Measurements from ENCODE around the gene VIM. TPM values are rescaled to one million over a fixed set of nuclear protein-coding genes. Genes with fewer than 3 reads are reported as not detected.
A peak's percentile ranks its signal among the peaks of the same experiment; 100 is the strongest.

Gene VIM
- polyA plus RNA-seq, 4 donors = 21.2 to 531 (median 258) TPM

DNA sequence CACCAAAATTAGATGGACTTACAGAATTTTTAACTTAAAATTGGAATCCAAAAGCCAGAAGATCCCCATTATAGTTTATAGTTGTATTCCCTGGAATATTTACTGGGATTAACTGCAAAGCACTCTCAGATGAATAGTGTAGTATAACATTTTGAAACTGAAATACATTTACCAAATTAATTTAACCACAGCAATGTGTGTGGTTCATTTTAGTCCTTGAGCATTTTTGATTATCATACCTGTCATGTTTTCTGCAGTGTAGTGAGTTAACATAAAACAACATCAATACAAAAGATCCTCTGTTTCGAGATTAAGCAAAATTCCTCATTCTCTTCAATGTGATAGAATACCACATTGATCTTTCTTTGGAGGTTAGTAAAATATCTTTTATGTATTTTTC lies 3.7 kb downstream of the VIM start:
- Histone ChIP-seq H3K4me1 (ENCODE audit: control insufficient read depth in 3 of 3, insufficient read depth in 2 of 3, low read depth in 1 of 3, low read length in 2 of 3) (peaks cover 0 to 16% (median 2%) of the 10 kb centered on the region in 3 donors), H3K27me3 (ENCODE audit: control insufficient read depth in 3 of 3, insufficient read depth in 3 of 3, low read length in 3 of 3) (peaks cover 0 to 30% (median 3%) of the 10 kb centered on the region in 3 donors), H3K4me3 (ENCODE audit: low read depth in 1 of 3, low read length in 3 of 3) (no peak overlapping the region), H3K9me3 (ENCODE audit: control insufficient read depth in 2 of 2, insufficient read depth in 1 of 2, low read depth in 1 of 2, low read length in 1 of 2) (no peaks in the 10 kb centered on the region), H3K36me3 (ENCODE audit: control insufficient read depth in 3 of 3, insufficient read depth in 2 of 3, low read depth in 1 of 3, low read length in 3 of 3) (peaks cover 0 to 19% (median 4%) of the 10 kb centered on the region in 3 donors), H3K27ac (ENCODE audit: low read depth in 1 of 3, low read length in 2 of 3) (no peak overlapping the region)
- DNase-seq (no peak), FAIRE-seq (no peak)
- WGBS, 3 donors = 56 to 96% (median 66%) methylated on average over 1 of the region's 1 CpG

- no peak for FAIRE-seq
- H3K27ac ChIP-seq (ENCODE audit: low read depth in 1 of 3, low read length in 2 of 3) = peak overlapping the region in 1 of 3 donors; percentile 42
These were observed 4.4 kb downstream of the VIM start for GRCh38 chr10:17232276-17232960.

DNA sequence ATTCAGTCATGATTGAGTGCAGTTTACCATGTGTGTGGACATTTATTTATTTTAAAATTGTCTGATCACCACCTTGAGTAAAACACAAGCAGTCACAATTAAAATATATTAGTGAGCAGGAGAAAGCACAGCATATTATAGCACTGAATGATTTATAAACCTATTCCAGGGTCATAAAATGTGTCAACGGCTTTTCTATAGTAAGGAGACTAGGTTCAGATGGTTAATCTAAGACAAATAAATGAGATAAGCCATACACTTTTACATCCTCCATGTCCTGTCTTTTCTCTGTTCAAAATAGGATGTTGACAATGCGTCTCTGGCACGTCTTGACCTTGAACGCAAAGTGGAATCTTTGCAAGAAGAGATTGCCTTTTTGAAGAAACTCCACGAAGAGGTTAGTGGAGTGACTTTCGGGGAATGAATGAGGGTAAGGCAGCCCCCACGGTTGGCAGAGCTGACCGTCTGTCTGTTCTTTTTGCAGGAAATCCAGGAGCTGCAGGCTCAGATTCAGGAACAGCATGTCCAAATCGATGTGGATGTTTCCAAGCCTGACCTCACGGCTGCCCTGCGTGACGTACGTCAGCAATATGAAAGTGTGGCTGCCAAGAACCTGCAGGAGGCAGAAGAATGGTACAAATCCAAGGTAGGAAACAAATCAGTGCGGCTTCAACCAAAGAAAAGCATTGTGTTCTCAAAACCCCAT lies 5.4 kb downstream of the VIM start:
- Histone ChIP-seq H3K36me3 (ENCODE audit: control insufficient read depth in 3 of 3, insufficient read depth in 2 of 3, low read depth in 1 of 3, low read length in 3 of 3) (peaks cover 0 to 19% (median 4%) of the 10 kb centered on the region in 3 donors), H3K27me3 (ENCODE audit: control insufficient read depth in 3 of 3, insufficient read depth in 3 of 3, low read length in 3 of 3) (peaks cover 0 to 14% (median 3%) of the 10 kb centered on the region in 3 donors), H3K27ac (ENCODE audit: low read depth in 1 of 3, low read length in 2 of 3) (peak overlapping the region in 1 of 3 donors; percentile 42), H3K9me3 (ENCODE audit: control insufficient read depth in 2 of 2, insufficient read depth in 1 of 2, low read depth in 1 of 2, low read length in 1 of 2) (no peaks in the 10 kb centered on the region), H3K4me3 (ENCODE audit: low read depth in 1 of 3, low read length in 3 of 3) (no peak overlapping the region), H3K4me1 (ENCODE audit: control insufficient read depth in 3 of 3, insufficient read depth in 2 of 3, low read depth in 1 of 3, low read length in 2 of 3) (peaks cover 0 to 13% (median 2%) of the 10 kb centered on the region in 3 donors)
- DNase-seq (peak; percentile 8 to 10), FAIRE-seq (no peak)
- WGBS, 3 donors = 43 to 57% (median 56%) methylated on average over 14 of the region's 14 CpGs

More at GRCh38 chr10:17232276-17232960, 4.4 kb downstream of the VIM start:
- Histone ChIP-seq H3K27me3 (ENCODE audit: control insufficient read depth in 3 of 3, insufficient read depth in 3 of 3, low read length in 3 of 3) (peaks cover 0 to 24% (median 3%) of the 10 kb centered on the region in 3 donors), H3K9me3 (ENCODE audit: control insufficient read depth in 2 of 2, insufficient read depth in 1 of 2, low read depth in 1 of 2, low read length in 1 of 2) (no peaks in the 10 kb centered on the region), H3K4me3 (ENCODE audit: low read depth in 1 of 3, low read length in 3 of 3) (no peak overlapping the region), H3K36me3 (ENCODE audit: control insufficient read depth in 3 of 3, insufficient read depth in 2 of 3, low read depth in 1 of 3, low read length in 3 of 3) (peaks cover 0 to 19% (median 4%) of the 10 kb centered on the region in 3 donors), H3K4me1 (ENCODE audit: control insufficient read depth in 3 of 3, insufficient read depth in 2 of 3, low read depth in 1 of 3, low read length in 2 of 3) (peaks cover 0 to 16% (median 2%) of the 10 kb centered on the region in 3 donors)
- WGBS, 3 donors = 39 to 47% (median 45%) methylated on average over 3 of the region's 3 CpGs
- no peak for DNase-seq

- FAIRE-seq = no peak
- H3K4me1 ChIP-seq (ENCODE audit: control insufficient read depth in 3 of 3, insufficient read depth in 2 of 3, low read depth in 1 of 3, low read length in 2 of 3) = peaks cover 0 to 12% (median 2%) of the 10 kb centered on the region in 3 donors
These were observed 6.4 kb downstream of the VIM start for GRCh38 chr10:17234431-17234945.

GRCh38 chr10:17235136-17235535 lies 7.1 kb downstream of the VIM start:
- H3K36me3 ChIP-seq (ENCODE audit: control insufficient read depth in 3 of 3, insufficient read depth in 2 of 3, low read depth in 1 of 3, low read length in 3 of 3) = peaks cover 0 to 19% (median 4%) of the 10 kb centered on the region in 3 donors
- no peak overlapping the region for H3K4me3 ChIP-seq (ENCODE audit: low read depth in 1 of 3, low read length in 3 of 3)
- WGBS, 3 donors = 72 to 85% (median 84%) methylated on average over 8 of the region's 8 CpGs
- H3K27me3 ChIP-seq (ENCODE audit: control insufficient read depth in 3 of 3, insufficient read depth in 3 of 3, low read length in 3 of 3) = no peaks in the 10 kb centered on the region
- FAIRE-seq (no peak), DNase-seq (no peak)
- no peaks in the 10 kb centered on the region for H3K9me3 ChIP-seq (ENCODE audit: control insufficient read depth in 2 of 2, insufficient read depth in 1 of 2, low read depth in 1 of 2, low read length in 1 of 2)
- H3K4me1 ChIP-seq (ENCODE audit: control insufficient read depth in 3 of 3, insufficient read depth in 2 of 3, low read depth in 1 of 3, low read length in 2 of 3) = peaks cover 0 to 6% (median 2%) of the 10 kb centered on the region in 3 donors
- peak overlapping the region in 1 of 3 donors; percentile 6 for H3K27ac ChIP-seq (ENCODE audit: low read depth in 1 of 3, low read length in 2 of 3)

More at GRCh38 chr10:17234431-17234945, 6.4 kb downstream of the VIM start:
- no peak for DNase-seq
- Histone ChIP-seq H3K27ac (ENCODE audit: low read depth in 1 of 3, low read length in 2 of 3) (peak overlapping the region in 1 of 3 donors; percentile 35), H3K36me3 (ENCODE audit: control insufficient read depth in 3 of 3, insufficient read depth in 2 of 3, low read depth in 1 of 3, low read length in 3 of 3) (peaks cover 0 to 19% (median 4%) of the 10 kb centered on the region in 3 donors), H3K4me3 (ENCODE audit: low read depth in 1 of 3, low read length in 3 of 3) (no peak overlapping the region), H3K9me3 (ENCODE audit: control insufficient read depth in 2 of 2, insufficient read depth in 1 of 2, low read depth in 1 of 2, low read length in 1 of 2) (no peaks in the 10 kb centered on the region), H3K27me3 (ENCODE audit: control insufficient read depth in 3 of 3, insufficient read depth in 3 of 3, low read length in 3 of 3) (peaks cover 0 to 5% (median 0%) of the 10 kb centered on the region in 3 donors)
- WGBS, 3 donors = 79 to 86% (median 81%) methylated on average over 5 of the region's 5 CpGs

DNA sequence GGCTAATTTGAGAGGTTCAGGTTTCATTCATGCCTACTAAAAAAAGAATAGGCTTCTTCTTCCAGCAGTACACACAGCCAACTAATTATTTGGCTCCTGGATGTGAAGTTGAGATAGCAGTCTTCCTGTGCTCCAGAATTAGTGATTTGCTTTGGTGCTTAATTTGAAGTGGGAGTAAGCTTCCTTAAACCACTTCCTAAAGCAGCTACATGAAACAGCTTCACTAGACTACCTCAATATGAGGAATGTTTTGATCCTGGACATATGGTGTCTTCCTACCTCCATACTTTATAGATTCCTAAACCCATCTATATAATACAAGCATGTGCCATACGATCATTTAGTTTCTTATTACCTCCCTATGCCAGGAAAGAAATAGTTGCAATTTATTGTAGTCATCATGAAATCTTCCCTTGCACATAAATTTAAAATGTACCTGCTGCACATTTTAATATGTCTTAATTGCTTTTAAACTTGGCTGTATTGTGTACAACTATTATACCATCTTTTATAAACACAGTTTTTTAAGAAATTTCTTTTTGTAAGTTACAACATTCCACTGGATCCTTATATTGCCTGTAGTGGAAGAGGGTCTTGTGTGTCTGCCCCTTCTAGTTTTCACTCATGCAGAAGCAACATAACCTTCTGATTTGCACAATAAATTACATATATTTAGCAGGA lies 8.6 kb downstream of the VIM start:
- 55 to 79% (median 60%) methylated on average over 1 of the region's 1 CpG for WGBS, 3 donors
- FAIRE-seq = no peak
- peaks cover 0 to 2% (median 0%) of the 10 kb centered on the region in 3 donors for H3K4me1 ChIP-seq (ENCODE audit: control insufficient read depth in 3 of 3, insufficient read depth in 2 of 3, low read depth in 1 of 3, low read length in 2 of 3)
- no peaks in the 10 kb centered on the region for H3K27me3 ChIP-seq (ENCODE audit: control insufficient read depth in 3 of 3, insufficient read depth in 3 of 3, low read length in 3 of 3)
- no peak overlapping the region for H3K4me3 ChIP-seq (ENCODE audit: low read depth in 1 of 3, low read length in 3 of 3)
- H3K9me3 ChIP-seq (ENCODE audit: control insufficient read depth in 2 of 2, insufficient read depth in 1 of 2, low read depth in 1 of 2, low read length in 1 of 2) = peaks cover 0 to under 1% of the 10 kb centered on the region in 2 donors
- peaks cover 0 to 14% (median 4%) of the 10 kb centered on the region in 3 donors for H3K36me3 ChIP-seq (ENCODE audit: control insufficient read depth in 3 of 3, insufficient read depth in 2 of 3, low read depth in 1 of 3, low read length in 3 of 3)
- no peak for DNase-seq
- no peak overlapping the region for H3K27ac ChIP-seq (ENCODE audit: low read depth in 1 of 3, low read length in 2 of 3)

DNA sequence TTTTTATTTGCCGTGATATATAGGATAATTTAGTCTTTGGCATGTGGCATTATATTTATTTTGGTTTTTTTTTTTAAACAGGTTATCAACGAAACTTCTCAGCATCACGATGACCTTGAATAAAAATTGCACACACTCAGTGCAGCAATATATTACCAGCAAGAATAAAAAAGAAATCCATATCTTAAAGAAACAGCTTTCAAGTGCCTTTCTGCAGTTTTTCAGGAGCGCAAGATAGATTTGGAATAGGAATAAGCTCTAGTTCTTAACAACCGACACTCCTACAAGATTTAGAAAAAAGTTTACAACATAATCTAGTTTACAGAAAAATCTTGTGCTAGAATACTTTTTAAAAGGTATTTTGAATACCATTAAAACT lies 9.1 kb downstream of the VIM start:
- Histone ChIP-seq H3K36me3 (ENCODE audit: control insufficient read depth in 3 of 3, insufficient read depth in 2 of 3, low read depth in 1 of 3, low read length in 3 of 3) (peaks cover 0 to 14% (median 4%) of the 10 kb centered on the region in 3 donors), H3K9me3 (ENCODE audit: control insufficient read depth in 2 of 2, insufficient read depth in 1 of 2, low read depth in 1 of 2, low read length in 1 of 2) (peaks cover 0 to 5% of the 10 kb centered on the region in 2 donors), H3K4me1 (ENCODE audit: control insufficient read depth in 3 of 3, insufficient read depth in 2 of 3, low read depth in 1 of 3, low read length in 2 of 3) (peaks cover 0 to 2% (median 0%) of the 10 kb centered on the region in 3 donors), H3K27me3 (ENCODE audit: control insufficient read depth in 3 of 3, insufficient read depth in 3 of 3, low read length in 3 of 3) (no peaks in the 10 kb centered on the region), H3K27ac (ENCODE audit: low read depth in 1 of 3, low read length in 2 of 3) (no peak overlapping the region), H3K4me3 (ENCODE audit: low read depth in 1 of 3, low read length in 3 of 3) (no peak overlapping the region)
- WGBS, 3 donors = 77 to 79% (median 78%) methylated on average over 5 of the region's 5 CpGs
- FAIRE-seq (no peak), DNase-seq (no peak)

DNA sequence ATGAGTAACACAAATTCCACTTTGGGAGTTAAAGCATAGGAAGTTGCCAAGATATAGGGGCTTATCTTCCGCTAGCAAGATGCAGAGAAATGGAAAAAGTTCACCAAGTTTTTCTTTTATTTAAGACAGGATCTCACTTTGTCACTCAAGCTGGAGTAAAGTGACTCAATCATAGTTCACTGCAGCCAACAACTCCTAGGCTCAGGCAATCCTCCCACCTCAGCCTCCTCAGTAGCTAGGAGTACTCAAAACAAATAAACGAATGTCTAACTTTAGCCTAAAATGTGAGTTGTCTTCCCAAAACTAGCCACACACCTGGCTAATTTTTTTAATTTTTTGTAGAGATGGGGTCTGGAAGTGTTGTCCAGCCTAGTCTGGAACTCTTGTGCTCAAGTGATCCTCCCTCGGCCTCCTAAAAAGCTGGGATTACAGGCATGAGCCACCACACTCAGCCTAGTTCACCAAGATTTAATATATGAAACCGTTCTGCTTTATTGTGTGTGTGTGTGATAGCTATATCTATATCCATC lies 9.9 kb downstream of the VIM start:
- Histone ChIP-seq H3K36me3 (ENCODE audit: control insufficient read depth in 3 of 3, insufficient read depth in 2 of 3, low read depth in 1 of 3, low read length in 3 of 3) (peaks cover 0 to 14% (median 4%) of the 10 kb centered on the region in 3 donors), H3K27me3 (ENCODE audit: control insufficient read depth in 3 of 3, insufficient read depth in 3 of 3, low read length in 3 of 3) (no peaks in the 10 kb centered on the region), H3K27ac (ENCODE audit: low read depth in 1 of 3, low read length in 2 of 3) (no peak overlapping the region), H3K4me1 (ENCODE audit: control insufficient read depth in 3 of 3, insufficient read depth in 2 of 3, low read depth in 1 of 3, low read length in 2 of 3) (peaks cover 0 to 2% (median 0%) of the 10 kb centered on the region in 3 donors), H3K4me3 (ENCODE audit: low read depth in 1 of 3, low read length in 3 of 3) (no peak overlapping the region), H3K9me3 (ENCODE audit: control insufficient read depth in 2 of 2, insufficient read depth in 1 of 2, low read depth in 1 of 2, low read length in 1 of 2) (peaks cover 0 to 5% of the 10 kb centered on the region in 2 donors)
- 71 to 79% (median 77%) methylated on average over 4 of the region's 4 CpGs for WGBS, 3 donors
- DNase-seq (no peak), FAIRE-seq (no peak)

All from small intestine (tissue), 7 donors.